Astrocyte of the cerebellum (primary cell): ENCODE measurements around the gene WEE1.

Source experiments
- DNase-seq: peaks from one replicate; pipeline ENCODE4 v3.0.0-alpha.2; 2011; ENCODE audit warnings: low read depth
- H3K4me3 ChIP-seq: 2 replicates; pipeline ENCODE4 v1.5.1; 2011; ENCODE audit warnings: mild to moderate bottlenecking, low read depth, low read length, moderate library complexity
- in situ Hi-C: cut with HindIII; loops from 2 replicates; pipeline ENCODE4 v1.10.0; 2017; ENCODE audit warnings: low sequenced_read_pairs
- TF ChIP-seq, protein P1 (sequence below): IDR thresholded peaks from 2 replicates; pipeline ENCODE4 v1.5.1; 2012; ENCODE audit warnings: low read length, low read depth, moderate library complexity, mild to moderate bottlenecking; ENCODE audit errors: missing control alignments

Gene WEE1

DNA sequence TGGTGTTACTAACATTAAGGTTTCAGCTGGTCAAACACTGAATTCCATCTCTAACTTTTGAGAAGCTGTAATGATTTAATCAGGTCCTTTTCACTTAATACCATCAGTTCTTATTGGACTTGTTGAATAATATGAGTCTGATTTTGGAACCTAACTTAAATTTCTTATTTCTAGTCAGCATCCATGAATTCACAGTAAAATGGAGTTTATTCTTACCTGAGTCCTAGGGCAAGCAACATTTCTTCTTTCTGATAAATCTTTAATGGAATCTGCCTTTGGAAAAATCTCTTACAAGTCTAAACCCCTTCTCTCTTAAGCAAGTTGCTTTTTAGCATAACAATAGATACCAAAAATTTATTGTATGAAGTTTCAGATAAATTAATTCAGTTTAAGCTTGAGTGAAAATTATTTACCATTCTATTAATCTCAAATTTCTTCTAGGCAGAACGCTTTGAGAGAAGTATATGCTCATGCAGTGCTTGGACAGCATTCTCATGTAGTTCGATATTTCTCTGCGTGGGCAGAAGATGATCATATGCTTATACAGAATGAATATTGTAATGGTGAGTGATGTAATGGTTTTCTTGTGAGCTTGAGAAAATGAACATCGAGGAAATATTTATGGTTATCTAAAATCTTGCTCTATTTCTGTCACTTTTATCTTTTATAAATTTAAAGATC, 3.4 kb downstream of the WEE1 start:
- in situ Hi-C loops = no loop called here
- no peak for DNase-seq
- peak overlapping the region; percentile 84 for H3K4me3 ChIP-seq
- TF ChIP-seq, protein P1, sequence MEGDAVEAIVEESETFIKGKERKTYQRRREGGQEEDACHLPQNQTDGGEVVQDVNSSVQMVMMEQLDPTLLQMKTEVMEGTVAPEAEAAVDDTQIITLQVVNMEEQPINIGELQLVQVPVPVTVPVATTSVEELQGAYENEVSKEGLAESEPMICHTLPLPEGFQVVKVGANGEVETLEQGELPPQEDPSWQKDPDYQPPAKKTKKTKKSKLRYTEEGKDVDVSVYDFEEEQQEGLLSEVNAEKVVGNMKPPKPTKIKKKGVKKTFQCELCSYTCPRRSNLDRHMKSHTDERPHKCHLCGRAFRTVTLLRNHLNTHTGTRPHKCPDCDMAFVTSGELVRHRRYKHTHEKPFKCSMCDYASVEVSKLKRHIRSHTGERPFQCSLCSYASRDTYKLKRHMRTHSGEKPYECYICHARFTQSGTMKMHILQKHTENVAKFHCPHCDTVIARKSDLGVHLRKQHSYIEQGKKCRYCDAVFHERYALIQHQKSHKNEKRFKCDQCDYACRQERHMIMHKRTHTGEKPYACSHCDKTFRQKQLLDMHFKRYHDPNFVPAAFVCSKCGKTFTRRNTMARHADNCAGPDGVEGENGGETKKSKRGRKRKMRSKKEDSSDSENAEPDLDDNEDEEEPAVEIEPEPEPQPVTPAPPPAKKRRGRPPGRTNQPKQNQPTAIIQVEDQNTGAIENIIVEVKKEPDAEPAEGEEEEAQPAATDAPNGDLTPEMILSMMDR = no peak

DNA sequence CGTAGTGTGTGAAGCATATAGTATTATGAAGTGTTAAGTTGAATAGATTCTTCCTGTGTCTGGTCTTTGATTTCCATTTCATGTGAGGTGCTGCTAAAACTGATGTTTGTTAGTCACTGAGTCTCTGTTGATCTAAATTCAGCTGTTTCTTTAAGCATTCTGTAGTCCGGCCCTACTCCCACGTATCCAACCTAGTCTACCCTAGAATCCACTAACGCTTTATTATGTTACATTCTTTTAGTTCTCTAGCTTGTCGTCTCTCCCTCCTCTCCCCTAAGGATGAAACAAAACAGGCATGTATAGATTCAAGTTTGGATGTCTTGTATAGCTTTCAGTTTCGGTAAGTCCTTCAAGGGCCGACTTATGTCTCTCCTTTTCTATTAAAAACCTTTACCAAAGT, 4.1 kb downstream of the WEE1 start:
- DNase-seq = no peak
- in situ Hi-C loops = no loop called here
- TF ChIP-seq, protein P1 = no peak
- H3K4me3 ChIP-seq = peak overlapping the region; percentile 84

DNA sequence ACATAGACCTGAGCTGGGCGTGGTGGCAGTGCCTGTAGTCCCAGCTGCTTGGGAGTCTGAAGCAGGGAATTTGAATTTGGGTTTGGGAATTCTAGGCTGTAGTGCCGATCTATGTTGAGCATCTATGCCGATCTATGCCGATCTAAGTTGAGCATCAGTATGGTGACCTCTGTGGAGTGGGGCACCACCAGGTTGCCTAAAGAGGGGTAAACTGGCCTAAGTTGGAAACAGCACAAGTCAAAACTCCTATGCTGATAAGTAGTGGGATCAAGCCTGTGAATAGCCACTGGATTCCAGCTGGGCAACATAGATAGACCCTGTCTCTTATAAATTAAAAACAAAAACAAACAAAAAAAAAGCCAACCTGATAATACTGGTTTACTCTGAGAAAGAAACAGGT, 7.4 kb downstream of the WEE1 start:
- H3K4me3 ChIP-seq = no peak overlapping the region
- DNase-seq = no peak
- in situ Hi-C loops = no loop called here
- TF ChIP-seq, protein P1 = no peak

DNA sequence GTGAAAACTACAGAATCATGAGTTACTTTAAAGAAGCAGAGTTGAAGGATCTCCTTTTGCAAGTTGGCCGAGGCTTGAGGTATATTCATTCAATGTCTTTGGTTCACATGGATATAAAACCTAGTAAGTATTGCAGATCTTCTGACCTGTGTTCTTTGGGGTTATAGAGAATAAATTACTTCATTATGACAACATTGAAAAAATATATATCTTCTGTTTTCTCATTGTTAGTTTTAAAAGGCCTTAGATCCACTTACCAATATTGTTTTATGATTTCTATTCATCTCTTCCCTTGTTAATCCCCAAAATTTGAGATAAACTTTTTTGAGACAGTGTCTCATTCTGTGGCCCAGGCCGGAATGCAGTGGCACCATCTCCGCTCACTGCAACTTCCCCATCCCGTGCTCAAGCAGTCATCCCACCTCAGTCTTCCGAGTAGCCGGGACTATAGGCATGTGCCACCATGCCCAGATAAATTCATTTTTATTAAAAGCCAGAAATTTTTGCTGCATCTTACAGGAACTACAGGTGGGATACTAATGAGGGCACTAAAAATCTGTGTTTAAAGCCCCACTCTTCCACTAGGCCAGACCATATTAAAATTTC, 8.2 kb downstream of the WEE1 start:
- TF ChIP-seq, protein P1 = no peak
- DNase-seq = no peak
- H3K4me3 ChIP-seq = no peak overlapping the region
- in situ Hi-C loops = no loop called here

DNA sequence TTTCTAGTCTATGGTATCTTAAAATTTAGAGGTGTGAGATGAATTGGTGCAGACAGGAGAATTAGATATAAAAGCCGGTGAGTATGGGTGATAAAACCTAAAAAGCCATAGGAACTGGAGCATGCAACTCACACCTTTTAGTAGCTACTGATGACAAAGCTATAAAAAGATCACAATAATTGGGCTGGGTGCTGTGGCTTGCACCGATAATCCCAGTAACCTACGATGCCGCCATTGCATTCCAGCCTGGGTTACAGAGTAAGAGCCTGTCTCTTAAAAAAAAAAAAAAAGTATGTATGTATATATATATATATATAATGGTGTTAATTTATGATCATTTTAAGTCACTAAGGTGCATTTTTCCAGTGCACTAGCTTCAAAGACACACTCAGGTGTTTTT, 17.2 kb downstream of the WEE1 start:
- no peak for DNase-seq
- TF ChIP-seq, protein P1 = no peak
- in situ Hi-C loops = no loop called here
- no peak overlapping the region for H3K4me3 ChIP-seq

DNA sequence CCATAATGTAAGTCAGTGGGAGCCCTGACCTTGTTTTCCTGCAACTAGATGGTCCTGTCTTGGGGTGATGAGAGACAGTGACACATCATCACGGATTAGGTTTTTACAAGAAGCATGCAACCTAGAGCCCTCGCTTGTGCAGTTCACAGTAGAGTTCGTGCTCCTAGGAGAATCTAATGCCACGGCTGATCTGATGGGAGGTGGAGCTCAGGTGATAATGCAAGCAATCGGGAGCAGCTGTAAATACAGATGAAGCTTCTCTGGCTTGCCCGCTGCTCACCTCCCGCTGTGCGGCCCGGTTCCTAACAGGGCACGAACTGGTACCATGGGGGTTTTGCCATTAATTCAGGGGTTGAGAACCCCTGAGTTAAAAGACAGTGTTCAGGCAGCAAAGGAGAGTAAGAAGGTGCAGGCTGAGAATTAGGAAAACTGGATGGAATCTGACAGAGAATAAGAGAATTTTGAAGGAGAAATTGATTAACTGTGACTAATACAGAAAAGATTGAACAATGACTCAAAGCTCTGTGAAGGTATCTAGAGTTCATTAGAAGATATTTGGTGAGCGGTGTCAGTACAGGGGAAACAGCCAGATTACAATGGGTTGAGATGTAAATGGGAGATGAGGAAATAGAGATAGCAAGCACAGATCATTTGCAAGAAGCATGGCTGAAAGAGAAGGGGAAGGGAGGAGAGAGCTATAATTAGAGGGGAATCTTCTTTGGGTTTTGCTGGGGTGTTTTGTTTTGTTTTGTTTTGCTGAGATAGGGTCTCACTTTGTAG, 21.0 kb downstream of the WEE1 start:
- TF ChIP-seq, protein P1 = no peak
- no peak overlapping the region for H3K4me3 ChIP-seq
- no peak for DNase-seq
- in situ Hi-C loops = no loop called here
